CD4-positive, alpha-beta T cell treated with Interferon alpha-2 for 1 hour (primary cell): Measurements from ENCODE around the gene DNAH10.

Experiments used
- DNase-seq, 2 donors: peaks; one replicate each; pipeline ENCODE4 v3.0.0-alpha.2; 2020 to 2022

The DNAH10 gene

GRCh38 chr12:123847876-123848275 lies 85.8 kb downstream of the DNAH10 start:
- DNase-seq: no peak

DNA sequence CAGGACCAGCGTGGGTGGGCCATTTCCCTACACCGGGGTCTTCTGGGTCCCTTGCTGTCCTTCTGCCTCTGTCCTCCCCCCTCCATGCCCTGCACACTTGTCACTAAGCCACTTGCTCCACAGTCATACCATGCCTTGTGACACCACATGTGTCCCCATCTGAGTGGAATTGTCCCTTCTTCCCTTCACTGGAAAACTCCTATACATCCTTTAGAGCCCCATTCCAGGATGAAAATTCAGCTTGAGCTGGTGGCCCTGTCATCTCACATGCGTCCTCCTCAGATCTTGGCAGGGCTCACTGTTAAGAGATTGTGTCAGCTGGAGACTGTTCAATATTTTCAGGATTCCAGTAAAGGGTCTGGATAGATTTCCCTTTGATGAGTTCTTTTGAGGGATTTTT lies 87.4 kb downstream of the DNAH10 start:
- no peak for DNase-seq

GRCh38 chr12:123850246-123851134 lies 88.4 kb downstream of the DNAH10 start:
- no peak for DNase-seq

- DNase-seq: no peak
Observed at GRCh38 chr12:123853396-123854070, 91.4 kb downstream of the DNAH10 start.

DNA sequence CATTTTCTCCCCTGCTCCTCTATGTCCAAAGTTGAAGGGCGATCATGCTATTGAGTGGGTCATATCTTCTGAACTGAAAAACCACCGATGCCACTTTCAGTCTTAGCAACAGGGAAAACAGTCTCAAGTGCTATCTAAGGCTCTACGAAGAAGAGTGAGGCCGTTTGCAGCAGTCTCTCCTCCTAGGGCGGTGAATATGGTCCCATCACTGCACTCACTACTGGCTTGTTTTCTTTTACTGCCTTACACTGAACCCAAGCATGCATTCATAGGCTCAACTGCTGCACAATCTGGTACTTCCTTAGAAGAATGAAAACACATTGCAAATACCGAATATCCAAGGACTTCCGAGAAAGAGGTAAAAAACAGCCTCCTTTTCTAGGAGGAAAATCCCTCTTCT lies 92.1 kb downstream of the DNAH10 start:
- no peak for DNase-seq

DNA sequence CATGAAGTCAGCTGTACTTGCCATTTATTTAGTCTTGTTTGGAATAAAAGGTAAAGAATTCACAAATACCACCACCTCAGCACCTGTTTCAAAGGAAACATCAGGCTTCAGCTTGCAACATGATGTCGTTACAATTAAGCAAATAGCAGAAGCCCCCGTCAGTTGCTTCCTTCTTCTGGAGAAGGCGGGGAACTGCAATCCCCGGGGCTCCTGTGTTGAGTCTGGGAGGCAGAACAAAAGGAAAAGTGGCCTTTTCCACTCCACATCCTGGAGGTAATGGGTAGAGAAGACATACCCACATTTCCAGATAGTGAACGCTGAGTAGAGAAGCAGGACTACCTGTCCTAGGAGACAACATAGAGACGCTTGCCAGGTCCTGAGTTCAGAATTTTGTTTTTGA lies 92.8 kb downstream of the DNAH10 start:
- DNase-seq: no peak

- no peak for DNase-seq
Observed at GRCh38 chr12:123856681-123857080, 94.6 kb downstream of the DNAH10 start.

- no peak for DNase-seq
Observed at GRCh38 chr12:123858176-123858575, 96.1 kb downstream of the DNAH10 start.

GRCh38 chr12:123859035-123859434 lies 96.9 kb downstream of the DNAH10 start:
- no peak for DNase-seq

GRCh38 chr12:123860377-123860776 lies 98.3 kb downstream of the DNAH10 start:
- DNase-seq: no peak

DNA sequence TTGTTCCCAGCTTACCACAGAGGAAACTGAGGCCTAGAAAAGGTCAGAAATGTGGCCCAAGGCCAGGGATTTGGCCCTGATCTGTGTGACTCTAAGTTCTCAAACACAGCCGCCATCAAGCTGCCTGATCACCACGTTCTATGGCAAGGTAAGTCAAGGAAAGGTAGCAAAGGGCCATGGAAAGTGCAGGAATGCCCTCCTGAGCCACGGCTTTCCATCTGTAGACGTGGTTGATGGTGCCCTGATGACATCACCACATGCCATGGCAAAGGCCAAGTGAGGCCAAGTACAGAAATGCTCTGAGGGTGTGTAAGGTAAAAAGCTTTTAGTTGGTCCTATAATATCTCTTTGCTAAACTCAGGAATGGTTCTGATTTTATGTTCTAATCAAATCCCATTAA lies 99.3 kb downstream of the DNAH10 start:
- DNase-seq: no peak

DNA sequence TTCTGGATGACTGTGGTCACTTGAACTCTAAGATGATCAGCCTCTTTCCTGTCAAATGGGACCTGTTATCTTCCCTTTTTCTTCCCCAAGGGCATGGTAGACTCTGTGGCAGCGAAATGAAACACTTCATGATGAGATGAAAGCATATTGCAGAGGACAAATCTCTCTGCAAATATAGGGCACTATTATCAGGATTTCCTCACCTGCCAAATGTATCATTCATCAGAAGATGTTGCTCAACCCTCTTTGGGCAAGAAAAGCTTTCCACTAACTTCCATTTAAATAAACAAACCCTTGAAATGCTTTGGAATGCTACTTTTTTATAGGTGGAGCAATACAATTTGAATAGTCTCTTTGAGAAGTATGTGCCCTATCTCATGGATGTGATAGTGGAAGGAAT lies 105.0 kb downstream of the DNAH10 start:
- DNase-seq: no peak

GRCh38 chr12:123868791-123869190 lies 106.7 kb downstream of the DNAH10 start:
- DNase-seq: no peak

GRCh38 chr12:123873793-123874192 lies 111.7 kb downstream of the DNAH10 start:
- DNase-seq: no peak

DNA sequence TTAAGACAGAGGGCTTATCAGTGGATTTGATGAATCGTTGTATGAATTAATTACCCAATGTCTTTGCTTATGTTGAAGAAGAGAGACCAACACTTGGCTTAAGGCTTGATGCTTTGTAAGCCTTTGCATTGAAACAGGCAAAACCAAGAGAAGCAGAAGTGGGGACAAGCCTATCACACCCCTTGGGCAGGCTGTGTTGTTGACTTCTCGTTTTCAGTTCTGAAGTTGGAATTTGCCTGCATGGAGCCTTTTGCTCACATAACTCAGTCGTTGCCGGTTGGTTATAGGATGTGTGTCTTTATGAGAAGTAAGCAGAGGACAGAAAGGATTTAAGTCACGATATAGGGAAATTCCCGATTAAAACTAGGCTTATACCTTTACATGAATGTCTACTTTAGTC lies 115.9 kb downstream of the DNAH10 start:
- DNase-seq: no peak

GRCh38 chr12:123879101-123879500 lies 117.0 kb downstream of the DNAH10 start:
- DNase-seq: no peak

- no peak for DNase-seq
Observed at GRCh38 chr12:123879691-123880090, 117.6 kb downstream of the DNAH10 start.

DNA sequence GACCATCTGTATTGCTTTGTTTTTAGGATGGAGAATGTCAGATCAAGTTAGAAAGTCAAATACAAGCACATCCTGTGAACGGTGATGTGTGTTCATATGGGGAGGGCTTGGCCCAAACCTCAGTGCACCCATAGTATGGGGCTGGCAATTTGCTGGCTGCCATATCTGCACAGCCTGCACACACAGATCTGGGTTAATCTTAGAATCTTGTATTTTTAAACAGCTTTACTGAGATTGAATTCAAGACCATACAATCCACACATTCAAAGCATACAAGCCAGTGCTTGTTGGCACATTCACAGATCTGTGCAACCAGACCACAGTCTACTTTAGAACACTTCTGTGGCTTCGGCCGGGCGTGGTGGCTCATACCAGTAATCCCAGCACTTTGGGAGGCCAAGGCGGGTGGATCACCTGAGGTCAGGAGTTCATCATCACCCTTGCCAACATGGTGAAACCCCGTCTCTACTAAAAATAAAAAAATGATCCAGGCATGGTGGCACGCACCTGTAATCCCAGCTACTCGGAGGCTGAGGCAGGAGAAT lies 120.1 kb downstream of the DNAH10 start:
- DNase-seq: no peak

- DNase-seq: no peak
Observed at GRCh38 chr12:123886258-123886657, 124.2 kb downstream of the DNAH10 start.

DNA sequence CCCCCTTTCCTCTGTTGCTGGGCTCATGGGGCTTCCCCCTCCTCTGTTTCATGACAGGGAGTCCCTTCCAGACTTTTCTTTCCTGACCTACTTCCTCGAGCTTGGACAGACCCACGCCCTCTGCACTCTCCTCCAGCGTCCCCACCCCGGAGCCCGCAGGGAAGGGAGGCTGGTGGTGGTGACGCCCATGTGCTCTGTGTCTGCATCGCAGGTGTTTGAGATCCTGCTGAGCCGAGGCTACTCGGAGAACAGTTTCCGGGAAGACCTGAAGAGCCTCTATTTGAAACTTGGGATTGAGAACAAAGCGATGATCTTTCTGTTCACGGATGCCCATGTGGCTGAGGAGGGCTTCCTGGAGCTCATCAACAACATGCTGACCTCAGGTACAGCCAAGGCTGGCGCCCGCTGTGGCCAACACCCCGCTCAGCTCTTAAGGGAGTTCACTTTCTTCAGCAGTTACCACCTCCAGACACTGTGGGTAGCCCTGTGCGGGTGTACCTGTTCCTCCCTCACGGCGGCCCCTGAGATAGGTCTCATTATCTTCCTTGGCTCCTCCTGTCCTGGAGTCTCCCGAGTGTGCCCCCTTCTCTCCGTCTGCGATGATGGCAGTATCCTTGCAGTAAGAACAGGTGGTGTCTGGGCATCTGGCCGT lies 125.0 kb downstream of the DNAH10 start:
- DNase-seq: no peak

DNA sequence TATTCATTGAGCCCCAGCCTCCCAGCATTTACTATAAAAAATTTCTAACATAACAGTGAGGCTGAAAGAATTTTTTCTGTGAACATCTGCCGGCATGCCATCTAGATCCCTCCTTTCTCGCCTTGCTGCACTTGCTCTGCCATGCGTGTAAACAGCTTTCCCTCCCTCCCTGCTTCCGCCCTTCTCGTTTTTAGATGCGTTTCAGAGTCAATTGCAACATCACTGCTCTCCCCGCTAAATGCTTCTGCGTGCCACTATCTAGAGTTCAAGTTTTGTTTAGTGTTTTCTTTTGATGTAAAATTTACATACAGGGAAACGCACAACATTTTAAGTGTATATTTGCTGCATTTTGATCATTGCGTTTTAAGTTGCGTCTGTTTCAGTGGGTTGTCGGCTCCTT lies 126.9 kb downstream of the DNAH10 start:
- DNase-seq: no peak

GRCh38 chr12:123889848-123890535 lies 127.9 kb downstream of the DNAH10 start:
- DNase-seq: no peak

GRCh38 chr12:123890536-123890902 lies 128.4 kb downstream of the DNAH10 start:
- no peak for DNase-seq
